GM23248 (cell line): ENCODE results near the gene KIFC3. TPM values are rescaled to one million over a fixed set of nuclear protein-coding genes. Genes with fewer than 3 reads are reported as not detected.
"Not testable (repeated sequence)": the region's sequence is repeated elsewhere in the genome, so short reads cannot be mapped to it uniquely, and the experiment has no call there.

Source experiments
- DNase-seq: peaks from one replicate; pipeline ENCODE4 v3.0.0-alpha.2; 2015
- H2AFZ ChIP-seq: fragments of 200-600 bp; sonication (generic); 2 replicates; pipeline ENCODE4 v1.6.1; 2016; ENCODE audit warnings: antibody characterized with exemption
- H3F3A ChIP-seq: fragments of 200-600 bp; sonication (generic); 2 replicates; pipeline ENCODE4 v1.6.1; 2016; ENCODE audit warnings: mild to moderate bottlenecking, antibody characterized with exemption, mixed run types; ENCODE audit not compliant: insufficient read depth
- H3K27ac ChIP-seq: fragments of 200-600 bp; sonication (generic); 2 replicates; pipeline ENCODE4 v1.5.1; 2016; ENCODE audit warnings: mild to moderate bottlenecking
- H3K27me3 ChIP-seq: fragments of 200-600 bp; sonication (generic); replicated peaks from 2 replicates; pipeline ENCODE4 v1.6.1; 2016; ENCODE audit warnings: mild to moderate bottlenecking; ENCODE audit not compliant: insufficient read depth
- H3K36me3 ChIP-seq: fragments of 200-600 bp; sonication (generic); 2 replicates; pipeline ENCODE4 v1.6.1; 2016; ENCODE audit warnings: low read depth, mild to moderate bottlenecking
- H3K4me1 ChIP-seq: fragments of 200-600 bp; sonication (generic); 2 replicates; pipeline ENCODE4 v1.6.1; 2016; ENCODE audit warnings: mild to moderate bottlenecking; ENCODE audit not compliant: insufficient read depth
- H3K4me2 ChIP-seq: fragments of 200-600 bp; sonication (generic); one replicate; pipeline ENCODE4 v1.6.1; 2016; ENCODE audit warnings: mild to moderate bottlenecking; ENCODE audit not compliant: unreplicated experiment
- H3K4me3 ChIP-seq: fragments of 200-600 bp; sonication (generic); 2 replicates; pipeline ENCODE4 v1.5.1; 2016; ENCODE audit warnings: mild to moderate bottlenecking
- H3K79me2 ChIP-seq: fragments of 200-600 bp; sonication (generic); 2 replicates; pipeline ENCODE4 v1.6.1; 2016; ENCODE audit warnings: mild to moderate bottlenecking; ENCODE audit not compliant: insufficient read depth
- H3K9ac ChIP-seq: fragments of 200-600 bp; sonication (generic); 2 replicates; pipeline ENCODE4 v1.6.1; 2016; ENCODE audit warnings: mild to moderate bottlenecking
- H3K9me2 ChIP-seq: fragments of 200-600 bp; sonication (generic); 2 replicates; pipeline ENCODE4 v1.6.1; 2016; ENCODE audit warnings: mixed run types, mild to moderate bottlenecking, moderate library complexity; ENCODE audit not compliant: insufficient read depth
- H3K9me3 ChIP-seq: fragments of 200-600 bp; sonication (generic); one replicate; pipeline ENCODE4 v1.6.1; 2017; ENCODE audit warnings: low read depth
- H4K20me1 ChIP-seq: fragments of 200-600 bp; sonication (generic); 2 replicates; pipeline ENCODE4 v1.6.0; 2016; ENCODE audit not compliant: insufficient read depth
- EZH2 ChIP-seq: fragments of 200-600 bp; sonication (generic); IDR thresholded peaks from 2 replicates; pipeline ENCODE4 v1.6.1; 2018; ENCODE audit warnings: antibody characterized with exemption, mild to moderate bottlenecking; ENCODE audit not compliant: insufficient read depth, poor library complexity, severe bottlenecking
- EZH2phosphoT487 ChIP-seq: fragments of 200-600 bp; sonication (generic); IDR thresholded peaks from 2 replicates; pipeline ENCODE4 v1.6.1; 2018; ENCODE audit warnings: antibody characterized with exemption, moderate library complexity, mild to moderate bottlenecking, low read depth; ENCODE audit not compliant: insufficient read depth
- WGBS, 2 experiments: methylation state at CpG; one replicate each; pipeline ENCODE4 v1.1.6; 2015 to 2017; ENCODE audit warnings: low lambda C conversion rate in 2 of 2, low coverage in 1 of 2; ENCODE audit errors: missing lambda C conversion rate in 2 of 2; 5-methylcytosine and 5-hydroxymethylcytosine counted together
- in situ Hi-C: fragments of 300-500 bp; cut with MboI; formaldehyde crosslinking; loops from 2 replicates; pipeline ENCODE4 v1.15.0; 2020
- polyA plus RNA-seq: library from polyadenylated mRNA; unstranded; fragments of >200 nt; fragmentation: Nextera tagmentation; extraction: Ambion mirVana; gene quantifications from 2 replicates; pipeline ENCODE4 v1.2.1, GENCODE V29; 2016
- total RNA-seq: library from RNA; depleted of rRNA; stranded (reverse); fragments of >200 nt; shearing (Covaris generic); gene quantifications from 2 replicates; pipeline ENCODE4 v1.2.3, GENCODE V29; 2014

The KIFC3 gene
- total and polyA plus RNA-seq, 2 experiments from 2014 or later, result 27.0 to 65.3 TPM

DNA sequence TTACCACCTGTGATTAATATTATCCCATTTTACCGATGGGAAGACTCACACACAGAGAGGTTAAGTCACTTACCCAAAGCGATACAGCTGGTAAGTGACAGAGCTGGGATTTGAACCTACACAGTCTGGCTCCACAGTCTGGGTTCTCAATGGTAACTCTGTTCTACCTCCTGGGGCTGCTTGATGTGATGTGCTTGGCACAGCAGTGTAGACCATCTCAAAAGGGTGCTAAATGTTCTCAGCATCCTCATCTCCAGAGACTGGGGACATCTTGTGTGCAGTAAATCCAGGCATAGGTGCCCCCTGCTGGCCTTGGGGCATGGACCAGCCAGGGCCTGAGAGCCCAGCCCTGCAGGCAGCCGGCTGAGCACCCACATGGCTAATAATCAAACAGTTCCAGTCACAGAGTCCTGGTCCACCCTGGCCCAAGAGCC, 82.1 kb downstream of the KIFC3 start:
- no peaks in the 10 kb centered on the region for H3K4me1 ChIP-seq
- TF ChIP-seq EZH2 (no peak), EZH2phosphoT487 (no peak)
- H3K4me2 ChIP-seq, result no peak overlapping the region
- peaks cover 9% of the 10 kb centered on the region; the same call in 1 of the 2 replicates for H3K27me3 ChIP-seq
- no peaks in the 10 kb centered on the region for H3K79me2 ChIP-seq
- H3K9ac ChIP-seq, result no peak overlapping the region
- no peaks in the 10 kb centered on the region for H3F3A ChIP-seq
- 66 to 70% methylated on average over 3 of the region's 3 CpGs for WGBS, 2 experiments
- no peaks in the 10 kb centered on the region for H3K9me3 ChIP-seq
- no peaks in the 10 kb centered on the region for H3K36me3 ChIP-seq
- in situ Hi-C loops, result no loop called here
- no peaks in the 10 kb centered on the region for H4K20me1 ChIP-seq
- peak; percentile 74 for DNase-seq
- no peaks in the 10 kb centered on the region for H3K9me2 ChIP-seq
- H2AFZ ChIP-seq, result no peak overlapping the region
- H3K27ac ChIP-seq, result no peak overlapping the region
- H3K4me3 ChIP-seq, result no peak overlapping the region

DNA sequence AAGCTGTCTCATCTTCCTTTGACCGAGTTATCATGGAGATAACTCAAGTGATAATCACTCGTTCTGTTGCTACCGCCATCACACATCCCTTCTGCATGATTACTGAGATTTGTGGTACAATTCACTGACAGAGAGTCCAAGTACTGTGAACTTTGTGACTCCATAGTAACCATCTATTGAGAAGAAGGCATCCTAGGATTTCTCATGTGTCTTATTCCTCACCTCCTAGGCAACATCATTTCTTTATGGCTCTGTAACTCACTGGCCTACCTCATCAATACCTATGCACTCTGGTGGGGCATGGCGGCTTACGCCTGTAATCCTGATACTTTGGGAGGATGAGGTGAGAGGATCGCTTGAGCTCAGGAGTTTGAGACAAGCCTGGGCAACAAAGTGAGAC, 88.2 kb downstream of the KIFC3 start:
- H3K36me3 ChIP-seq, result no peaks in the 10 kb centered on the region
- WGBS, 2 experiments, result 71 to 73% methylated on average over 6 of the region's 6 CpGs

DNA sequence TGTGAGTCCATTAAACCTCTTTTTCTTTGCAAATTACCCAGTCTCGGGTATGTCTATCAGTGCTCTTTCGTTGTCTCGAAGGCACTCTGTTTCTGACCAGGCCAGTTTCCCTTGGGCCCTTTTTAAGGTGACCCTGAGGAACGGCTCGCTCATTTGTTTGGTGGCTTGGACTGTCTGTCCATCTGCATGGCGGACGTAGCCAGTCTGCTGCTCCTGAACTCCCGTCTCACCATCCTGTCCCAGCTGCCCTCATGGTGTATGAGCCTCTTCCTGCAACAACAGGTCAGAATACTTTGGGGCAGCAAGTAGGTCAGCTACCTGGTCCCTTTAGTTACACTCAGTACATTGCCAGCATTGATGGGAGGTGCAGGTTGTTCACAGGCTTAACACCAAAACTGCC, 88.7 kb downstream of the KIFC3 start:
- Histone ChIP-seq H4K20me1 (no peaks in the 10 kb centered on the region; the same call in 1 of the 2 replicates), H3K4me1 (no peaks in the 10 kb centered on the region), H3F3A (no peaks in the 10 kb centered on the region), H3K27ac (no peak overlapping the region), H3K9me2 (no peaks in the 10 kb centered on the region), H3K9me3 (no peaks in the 10 kb centered on the region), H3K4me3 (no peak overlapping the region), H3K4me2 (no peak overlapping the region), H2AFZ (no peak overlapping the region), H3K79me2 (no peaks in the 10 kb centered on the region), H3K36me3 (no peaks in the 10 kb centered on the region), H3K27me3 (peaks cover 69% of the 10 kb centered on the region), H3K9ac (no peak overlapping the region)
- TF ChIP-seq EZH2phosphoT487 (no peak), EZH2 (no peak)
- DNase-seq, result no peak
- 79 to 82% methylated on average over 8 of the region's 8 CpGs for WGBS, 2 experiments
- in situ Hi-C loops, result loop anchor here (10.0 kb wide), 1 partner anchor 129 kb away; no protein-coding TSS in a partner anchor

More for the DNA sequence above, 88.2 kb downstream of the KIFC3 start:
- no peak overlapping the region for H3K9ac ChIP-seq
- H3K27me3 ChIP-seq, result peaks cover 64% of the 10 kb centered on the region
- H3K4me1 ChIP-seq, result no peaks in the 10 kb centered on the region
- H3K4me2 ChIP-seq, result no peak overlapping the region
- H2AFZ ChIP-seq, result no peak overlapping the region
- no peak for TF ChIP-seq EZH2phosphoT487
- no peak for TF ChIP-seq EZH2
- no peaks in the 10 kb centered on the region for H3K79me2 ChIP-seq
- no peaks in the 10 kb centered on the region for H3K9me3 ChIP-seq
- in situ Hi-C loops, result loop anchor here (10.0 kb wide), 1 partner anchor 129 kb away; no protein-coding TSS in a partner anchor
- H4K20me1 ChIP-seq, result no peaks in the 10 kb centered on the region; the same call in 1 of the 2 replicates
- no peak for DNase-seq
- H3F3A ChIP-seq, result no peaks in the 10 kb centered on the region
- H3K4me3 ChIP-seq, result no peak overlapping the region
- no peaks in the 10 kb centered on the region for H3K9me2 ChIP-seq
- no peak overlapping the region for H3K27ac ChIP-seq

DNA sequence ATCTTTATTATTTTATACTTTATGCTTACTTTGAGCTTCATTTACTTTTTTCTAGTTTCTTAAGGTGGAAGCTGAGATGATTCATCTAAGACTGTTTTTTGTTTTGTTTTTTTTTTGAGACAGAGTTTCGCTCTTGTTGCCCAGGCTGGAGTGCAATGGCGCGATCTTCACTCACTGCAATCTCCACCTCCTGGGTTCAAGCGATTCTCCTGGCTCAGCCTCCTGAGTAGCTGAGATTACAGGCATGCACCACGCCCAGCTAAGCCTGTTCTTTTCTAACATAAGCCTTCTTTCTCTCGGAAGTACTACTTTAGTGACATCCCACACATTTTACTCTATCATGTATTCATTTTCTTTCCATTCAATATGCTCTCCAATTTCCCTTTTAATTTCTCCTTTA, 89.7 kb downstream of the KIFC3 start:
- in situ Hi-C loops, result loop anchor here (10.0 kb wide), 1 partner anchor 128 kb away; no protein-coding TSS in a partner anchor
- not testable (repeated sequence) for H3K4me1 ChIP-seq, H3K9ac ChIP-seq, DNase-seq, H3K9me2 ChIP-seq, H3K4me3 ChIP-seq, H4K20me1 ChIP-seq, H3K27ac ChIP-seq, H2AFZ ChIP-seq, H3F3A ChIP-seq, H3K4me2 ChIP-seq, H3K36me3 ChIP-seq, H3K79me2 ChIP-seq, H3K9me3 ChIP-seq
- WGBS, 2 experiments, result 69 to 70% methylated on average over 6 of the region's 6 CpGs
- H3K27me3 ChIP-seq, result peaks cover 69% of the 10 kb centered on the region

DNA sequence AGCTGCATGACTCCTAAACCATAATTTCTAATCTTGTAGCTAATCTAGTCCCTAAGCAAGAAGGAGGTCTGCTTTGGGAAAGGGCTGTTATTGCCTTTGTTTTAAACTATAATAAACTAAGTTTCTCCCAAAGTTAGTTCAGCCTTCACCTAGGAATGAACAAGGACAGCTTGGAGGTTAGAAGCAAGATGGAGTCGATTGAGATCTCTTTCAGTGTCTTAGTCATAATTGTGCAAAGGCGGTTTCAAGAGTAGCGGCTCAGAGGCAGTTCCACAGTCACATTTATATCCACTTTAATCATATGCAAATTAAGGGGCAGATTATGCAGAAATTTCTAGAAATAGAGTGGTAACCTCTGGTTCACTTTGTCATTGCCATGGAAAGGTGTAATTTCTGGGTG, 90.3 kb downstream of the KIFC3 start:
- H3K4me3 ChIP-seq, result no peak overlapping the region
- TF ChIP-seq EZH2phosphoT487 (no peak), EZH2 (no peak)
- no peaks in the 10 kb centered on the region; the same call in 1 of the 2 replicates for H4K20me1 ChIP-seq
- no peaks in the 10 kb centered on the region for H3K9me2 ChIP-seq
- no peak overlapping the region for H3K27ac ChIP-seq
- no peak overlapping the region for H2AFZ ChIP-seq
- DNase-seq, result no peak
- WGBS, 2 experiments, result 73 to 82% methylated on average over 3 of the region's 3 CpGs
- H3K27me3 ChIP-seq, result peaks cover 69% of the 10 kb centered on the region
- H3K36me3 ChIP-seq, result no peaks in the 10 kb centered on the region
- no peaks in the 10 kb centered on the region for H3K9me3 ChIP-seq
- no peak overlapping the region for H3K4me2 ChIP-seq
- H3F3A ChIP-seq, result no peaks in the 10 kb centered on the region
- no peaks in the 10 kb centered on the region for H3K4me1 ChIP-seq
- no peak overlapping the region for H3K9ac ChIP-seq
- in situ Hi-C loops, result loop anchor here (10.0 kb wide), 1 partner anchor 127 kb away; no protein-coding TSS in a partner anchor
- no peaks in the 10 kb centered on the region for H3K79me2 ChIP-seq
